ENCODE data around the gene WWOX. TPM values are rescaled to one million over a fixed set of nuclear protein-coding genes. Genes with fewer than 3 reads are reported as not detected.

The WWOX gene
- polyA plus RNA-seq, 1 donor from 2014 or later: 25.6 TPM

- H3K27me3 ChIP-seq (ENCODE audit: insufficient read depth, low read depth, low read length): no peaks in the 10 kb centered on the region
- TF ChIP-seq EP300 (conservative IDR thresholded peaks at IDR 0.05; ENCODE audit: poor library complexity, severe bottlenecking) (no peak), SMC3 (conservative IDR thresholded peaks at IDR 0.05; ENCODE audit: poor library complexity) (no peak), CTCF (IDR thresholded peaks at IDR 0.05; ENCODE audit: poor library complexity, severe bottlenecking) (no peak), POLR2AphosphoS5 (IDR thresholded peaks at IDR 0.05) (no peak), TAF1 (IDR thresholded peaks at IDR 0.05; ENCODE audit: low read depth) (no peak), REST (IDR thresholded peaks at IDR 0.05; ENCODE audit: borderline replicate concordance) (no peak), RAD21 (conservative IDR thresholded peaks at IDR 0.05) (no peak), MXI1 (conservative IDR thresholded peaks at IDR 0.05; ENCODE audit: poor library complexity, severe bottlenecking) (no peak), EZH2 (IDR thresholded peaks at IDR 0.05; ENCODE audit: borderline replicate concordance, insufficient read depth, low read length, poor library complexity, severe bottlenecking) (no peak)
- H3K9me2 ChIP-seq (ENCODE audit: insufficient read depth, low read length): no peaks in the 10 kb centered on the region
- H3K36me3 ChIP-seq (ENCODE audit: insufficient read depth, low read length): no peaks in the 10 kb centered on the region
- H3K79me2 ChIP-seq (replicated peaks; ENCODE audit: insufficient read depth, low read length): no peaks in the 10 kb centered on the region
- H4K20me1 ChIP-seq (ENCODE audit: insufficient read depth): no peaks in the 10 kb centered on the region
- H3K9ac ChIP-seq (ENCODE audit: low read length): no peak overlapping the region
- H3K27ac ChIP-seq (ENCODE audit: low read length): no peak overlapping the region
- no peaks in the 10 kb centered on the region for H3K9me3 ChIP-seq (ENCODE audit: low read length)
- H3K4me2 ChIP-seq (ENCODE audit: low read length): no peak overlapping the region
- H3K4me3 ChIP-seq (ENCODE audit: low read length): no peak overlapping the region
- no peaks in the 10 kb centered on the region for H3F3A ChIP-seq (ENCODE audit: insufficient read depth, low read length, poor library complexity, severe bottlenecking)
- no peak overlapping the region for H2AFZ ChIP-seq (ENCODE audit: low read depth, low read length)
Measured at GRCh38 chr16:78778101-78779004, 678.9 kb downstream of the WWOX start.

GRCh38 chr16:78780808-78781207 is 681.4 kb downstream of the WWOX start:
- no peak overlapping the region for H2AFZ ChIP-seq (ENCODE audit: low read depth, low read length)
- H3K9ac ChIP-seq (ENCODE audit: low read length): no peak overlapping the region
- no peaks in the 10 kb centered on the region for H3K36me3 ChIP-seq (ENCODE audit: insufficient read depth, low read length)
- H3K4me3 ChIP-seq (ENCODE audit: low read length): no peak overlapping the region
- H3K27ac ChIP-seq (ENCODE audit: low read length): no peak overlapping the region
- H4K20me1 ChIP-seq (ENCODE audit: insufficient read depth): no peaks in the 10 kb centered on the region
- no peaks in the 10 kb centered on the region for H3K27me3 ChIP-seq (ENCODE audit: insufficient read depth, low read depth, low read length)
- no peaks in the 10 kb centered on the region for H3K9me3 ChIP-seq (ENCODE audit: low read length)
- no peaks in the 10 kb centered on the region for H3K9me2 ChIP-seq (ENCODE audit: insufficient read depth, low read length)
- TF ChIP-seq EP300 (conservative IDR thresholded peaks at IDR 0.05; ENCODE audit: poor library complexity, severe bottlenecking) (no peak), RAD21 (conservative IDR thresholded peaks at IDR 0.05) (no peak), TAF1 (IDR thresholded peaks at IDR 0.05; ENCODE audit: low read depth) (no peak), SMC3 (conservative IDR thresholded peaks at IDR 0.05; ENCODE audit: poor library complexity) (no peak)
- H3K4me2 ChIP-seq (ENCODE audit: low read length): no peak overlapping the region
- no peaks in the 10 kb centered on the region for H3F3A ChIP-seq (ENCODE audit: insufficient read depth, low read length, poor library complexity, severe bottlenecking)
- no peaks in the 10 kb centered on the region for H3K79me2 ChIP-seq (replicated peaks; ENCODE audit: insufficient read depth, low read length)

All from neural cell (in vitro differentiated cells).